ENCODE results near the gene PLAAT2.

GRCh38 chr11:63534895-63535461 lies 28.2 kb downstream of the PLAAT2 start:
- no peak for TF ChIP-seq CTCF (IDR thresholded peaks at IDR 0.05; ENCODE audit: poor library complexity)
- no peak for TF ChIP-seq EZH2 (IDR thresholded peaks at IDR 0.05; ENCODE audit: borderline replicate concordance)
- TF ChIP-seq EZH2phosphoT487 (IDR thresholded peaks at IDR 0.05; ENCODE audit: low read depth, severe bottlenecking, unreplicated experiment), result no peak

All from hepatocyte (in vitro differentiated cells).